Panc1 (cell line): ENCODE data around the gene TRIM36. TPM values are rescaled to one million over a fixed set of nuclear protein-coding genes. Genes with fewer than 3 reads are reported as not detected.

Source experiments
- ATAC-seq: fragments of 200-7000 bp; cut with Tn5 transposase; 2 replicates; pipeline ENCODE4 v1.9.1; 2020; ENCODE audit warnings: mild to moderate bottlenecking, moderate library complexity
- BruUV-seq: library from RNA; stranded (reverse); fragments of 400-500 nt; replicated peaks from 2 replicates; lab custom pipeline; 2021; lab: Mats Ljungman, UMichigan
- CTCF ChIA-PET: fragments of 300-600 bp; sonication (Branson Sonifier 250); formaldehyde crosslinking; loops from one replicate; lab custom pipeline; 2022; ENCODE audit warnings: antibody characterized with exemption; lab: Charles Lee
- POLR2A ChIA-PET: fragments of 300-600 bp; sonication (Branson Sonifier 250); formaldehyde crosslinking; loops from one replicate; lab custom pipeline; 2022; ENCODE audit warnings: antibody characterized with exemption; lab: Charles Lee
- DNase-seq: peaks from one replicate; pipeline ENCODE4 v3.0.0-alpha.2; 2010; ENCODE audit warnings: low read depth, low spot score
- H3K27ac ChIP-seq: 2 replicates; pipeline ENCODE4 v1.5.1; 2011; ENCODE audit warnings: mild to moderate bottlenecking, low read length, inconsistent platforms
- H3K27me3 ChIP-seq: fragments of 200-500 bp; sonication (Bioruptor generic); 2 replicates; pipeline ENCODE4 v1.6.0; 2014; ENCODE audit warnings: low read length, inconsistent platforms; ENCODE audit not compliant: control insufficient read depth, insufficient read depth
- H3K36me3 ChIP-seq: fragments of 200-500 bp; sonication (Bioruptor generic); 2 replicates; pipeline ENCODE4 v1.5.1; 2014; ENCODE audit warnings: inconsistent platforms, mild to moderate bottlenecking, low read length, moderate library complexity; ENCODE audit not compliant: control insufficient read depth, insufficient read depth
- H3K4me1 ChIP-seq: 2 replicates; pipeline ENCODE4 v1.5.1; 2011; ENCODE audit warnings: inconsistent platforms, mild to moderate bottlenecking, low read length, moderate library complexity; ENCODE audit not compliant: control insufficient read depth, insufficient read depth
- H3K4me3 ChIP-seq, 2 experiments: 2 replicates each; pipeline ENCODE4 v1.5.1; 2011 to 2012; ENCODE audit warnings: low read depth in 2 of 2, low read length in 2 of 2, mild to moderate bottlenecking in 2 of 2, inconsistent platforms in 1 of 2, moderate library complexity in 1 of 2
- H3K9me3 ChIP-seq: fragments of 200-500 bp; sonication (Bioruptor generic); 2 replicates; pipeline ENCODE4 v1.5.1; 2014; ENCODE audit warnings: low read depth, mild to moderate bottlenecking, inconsistent platforms, low read length, moderate library complexity; ENCODE audit not compliant: control insufficient read depth, insufficient read depth
- CTCF ChIP-seq: fragments of 450-650 bp; IDR thresholded peaks from 2 replicates; pipeline ENCODE4 v1.5.1; 2017; ENCODE audit warnings: mild to moderate bottlenecking
- POLR2AphosphoS5 ChIP-seq: IDR thresholded peaks from 2 replicates; pipeline ENCODE4 v1.6.1; 2012; ENCODE audit warnings: mild to moderate bottlenecking, low read depth, low read length, moderate library complexity
- REST ChIP-seq, 2 experiments: IDR thresholded peaks; 2 replicates each; pipeline ENCODE4 v1.6.1; 2011 to 2012; ENCODE audit warnings: low read depth in 2 of 2, control low read depth in 1 of 2, low read length in 1 of 2, mild to moderate bottlenecking in 1 of 2, moderate library complexity in 1 of 2; ENCODE audit not compliant: insufficient read depth in 1 of 2
- SIN3A ChIP-seq: IDR thresholded peaks from 2 replicates; pipeline ENCODE4 v1.6.1; 2012; ENCODE audit warnings: low read depth, mild to moderate bottlenecking, low read length, moderate library complexity, borderline replicate concordance; ENCODE audit not compliant: insufficient read depth
- TCF7L2 ChIP-seq: IDR thresholded peaks from 2 replicates; pipeline ENCODE4 v1.6.1; 2011; ENCODE audit warnings: mild to moderate bottlenecking, low read depth, low read length, inconsistent platforms
- in situ Hi-C: cut with HindIII; loops from 2 replicates; pipeline ENCODE4 v1.10.0; 2016; ENCODE audit warnings: low sequenced_read_pairs, low pct_unique_long_range_greater_than_20kb
- intact Hi-C: fragments of 100-400 bp; cut with micrococcal nuclease; formaldehyde crosslinking; loops from one replicate; pipeline ENCODE4 v1.10.0; 2022; ENCODE audit not compliant: unreplicated experiment
- total RNA-seq: library from RNA; stranded (reverse); gene quantifications from one replicate; pipeline ENCODE4 v1.2.1, GENCODE V29; 2021; ENCODE audit not compliant: unreplicated experiment

The TRIM36 gene
- total RNA-seq, 1 experiment from 2014 or later = 1.6 TPM

- BruUV-seq = no TSS peak
- H3K9me3 ChIP-seq = no peaks in the 10 kb centered on the region
- no peak overlapping the region for H3K27ac ChIP-seq
- POLR2A ChIA-PET = no interaction called here
- H3K27me3 ChIP-seq = 0 out of 2 replicates have a peak, but pooled peaks cover 2% of the 10 kb centered on the region
- TF ChIP-seq TCF7L2 (no peak), SIN3A (no peak), POLR2AphosphoS5 (no peak), CTCF (no peak), REST (IDR thresholded peaks at IDR 0.05; ENCODE audit: insufficient read depth in 1 of 2, low read depth in 2 of 2, low read length in 1 of 2) (no peak)
- no peak for DNase-seq
- intact Hi-C loops = no loop called here
- CTCF ChIA-PET = no interaction called here
- H3K36me3 ChIP-seq = no peaks in the 10 kb centered on the region
- H3K4me1 ChIP-seq = no peaks in the 10 kb centered on the region
- in situ Hi-C loops = no loop called here
- ATAC-seq = no peak
- no peak overlapping the region for H3K4me3 ChIP-seq
Measured at GRCh38 chr5:115084246-115084793, 85.4 kb downstream of the TRIM36 start.

GRCh38 chr5:115079924-115080623 lies 89.6 kb downstream of the TRIM36 start:
- POLR2A ChIA-PET = no interaction called here
- no peak overlapping the region for H3K4me3 ChIP-seq
- DNase-seq (no peak), ATAC-seq (no peak)
- TF ChIP-seq SIN3A (no peak), REST (IDR thresholded peaks at IDR 0.05; ENCODE audit: insufficient read depth in 1 of 2, low read depth in 2 of 2, low read length in 1 of 2) (no peak), CTCF (no peak), TCF7L2 (no peak), POLR2AphosphoS5 (no peak)
- intact Hi-C loops = no loop called here
- H3K27ac ChIP-seq = no peak overlapping the region
- in situ Hi-C loops = no loop called here
- BruUV-seq = no TSS peak
- no peaks in the 10 kb centered on the region for H3K36me3 ChIP-seq
- H3K27me3 ChIP-seq = 0 out of 2 replicates have a peak, but pooled peaks cover 2% of the 10 kb centered on the region
- CTCF ChIA-PET = no interaction called here
- H3K9me3 ChIP-seq = no peaks in the 10 kb centered on the region
- no peaks in the 10 kb centered on the region for H3K4me1 ChIP-seq
